AG04449 (cell line): ENCODE results near the gene CACNB4.

Experiments
- CTCF ChIA-PET: fragments of 350-600 bp; formaldehyde crosslinking; extraction: SDS; loops from one replicate; lab custom pipeline; 2021; ENCODE audit warnings: antibody characterized with exemption; lab: Yijun Ruan, JAX
- POLR2A ChIA-PET: fragments of 400-600, 350-600 bp; formaldehyde crosslinking; extraction: SDS; loops from one replicate; lab custom pipeline; 2020; ENCODE audit warnings: antibody characterized with exemption, inconsistent platforms; lab: Yijun Ruan, JAX
- DNase-seq: peaks from one replicate; pipeline ENCODE4 v3.0.0-alpha.2; 2010; ENCODE audit warnings: low read depth, low spot score
- H3K4me3 ChIP-seq: 2 replicates; pipeline ENCODE4 v1.5.1; 2011; ENCODE audit warnings: low read depth, mild to moderate bottlenecking, control low read depth, low read length
- TF ChIP-seq, protein P1 (sequence below): IDR thresholded peaks from one replicate; pipeline ENCODE4 v1.5.1; 2011; ENCODE audit warnings: mild to moderate bottlenecking, moderate library complexity, low read length, control low read depth, inconsistent platforms; ENCODE audit not compliant: insufficient read depth; ENCODE audit errors: missing control alignments

Gene CACNB4

DNA sequence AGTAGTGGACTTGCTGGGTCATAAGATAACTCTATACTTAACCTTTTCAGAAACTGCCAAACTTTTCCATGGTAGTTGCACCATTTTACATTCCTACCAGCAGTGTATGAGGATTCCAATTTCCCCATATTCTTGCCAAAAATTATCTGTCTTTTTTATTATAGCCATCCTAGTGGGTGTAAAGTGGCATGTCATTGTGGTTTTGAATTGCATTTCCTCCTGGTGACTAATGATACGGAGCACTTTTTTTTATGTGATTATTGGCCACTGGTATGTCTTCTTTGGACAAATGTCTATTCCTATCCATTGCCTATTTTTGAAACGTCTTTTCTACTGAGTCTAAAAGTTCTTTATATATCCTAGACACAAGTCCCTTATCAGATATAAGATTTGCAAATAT is 44.3 kb downstream of the CACNB4 start:
- no peak overlapping the region for H3K4me3 ChIP-seq
- TF ChIP-seq, protein P1, sequence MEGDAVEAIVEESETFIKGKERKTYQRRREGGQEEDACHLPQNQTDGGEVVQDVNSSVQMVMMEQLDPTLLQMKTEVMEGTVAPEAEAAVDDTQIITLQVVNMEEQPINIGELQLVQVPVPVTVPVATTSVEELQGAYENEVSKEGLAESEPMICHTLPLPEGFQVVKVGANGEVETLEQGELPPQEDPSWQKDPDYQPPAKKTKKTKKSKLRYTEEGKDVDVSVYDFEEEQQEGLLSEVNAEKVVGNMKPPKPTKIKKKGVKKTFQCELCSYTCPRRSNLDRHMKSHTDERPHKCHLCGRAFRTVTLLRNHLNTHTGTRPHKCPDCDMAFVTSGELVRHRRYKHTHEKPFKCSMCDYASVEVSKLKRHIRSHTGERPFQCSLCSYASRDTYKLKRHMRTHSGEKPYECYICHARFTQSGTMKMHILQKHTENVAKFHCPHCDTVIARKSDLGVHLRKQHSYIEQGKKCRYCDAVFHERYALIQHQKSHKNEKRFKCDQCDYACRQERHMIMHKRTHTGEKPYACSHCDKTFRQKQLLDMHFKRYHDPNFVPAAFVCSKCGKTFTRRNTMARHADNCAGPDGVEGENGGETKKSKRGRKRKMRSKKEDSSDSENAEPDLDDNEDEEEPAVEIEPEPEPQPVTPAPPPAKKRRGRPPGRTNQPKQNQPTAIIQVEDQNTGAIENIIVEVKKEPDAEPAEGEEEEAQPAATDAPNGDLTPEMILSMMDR, result no peak
- peak; percentile 74 for DNase-seq
- CTCF ChIA-PET, result interaction anchor here (5.1 kb wide), 1 partner anchor 29 kb away, joined by 25 read pairs; no protein-coding TSS in a partner anchor
- POLR2A ChIA-PET, result no interaction called here

DNA sequence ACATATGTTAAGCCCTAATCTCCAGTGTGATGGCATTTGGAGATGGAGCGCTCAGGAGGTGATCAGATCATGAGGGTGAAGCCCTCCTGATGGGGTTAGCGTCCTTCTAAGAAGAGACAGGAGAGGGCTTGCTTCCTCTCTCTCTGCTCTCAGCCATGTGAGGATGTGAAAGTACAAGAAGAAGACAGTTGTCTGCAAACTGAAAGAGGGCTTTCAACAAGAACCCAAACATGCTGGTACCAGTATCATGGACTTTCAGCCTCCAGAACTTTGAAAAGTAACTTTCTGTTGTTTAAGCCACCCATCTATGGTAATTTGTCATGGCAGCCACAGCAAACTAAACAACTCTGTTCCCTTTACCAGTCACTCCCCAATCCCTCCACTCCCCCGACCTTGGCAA is 47.4 kb downstream of the CACNB4 start:
- DNase-seq, result no peak
- no peak overlapping the region for H3K4me3 ChIP-seq
- TF ChIP-seq, protein P1, result no peak
- CTCF ChIA-PET, result interaction anchor here (5.4 kb wide), 1 partner anchor 15 kb away, joined by 18 read pairs; no protein-coding TSS in a partner anchor
- POLR2A ChIA-PET, result no interaction called here

DNA sequence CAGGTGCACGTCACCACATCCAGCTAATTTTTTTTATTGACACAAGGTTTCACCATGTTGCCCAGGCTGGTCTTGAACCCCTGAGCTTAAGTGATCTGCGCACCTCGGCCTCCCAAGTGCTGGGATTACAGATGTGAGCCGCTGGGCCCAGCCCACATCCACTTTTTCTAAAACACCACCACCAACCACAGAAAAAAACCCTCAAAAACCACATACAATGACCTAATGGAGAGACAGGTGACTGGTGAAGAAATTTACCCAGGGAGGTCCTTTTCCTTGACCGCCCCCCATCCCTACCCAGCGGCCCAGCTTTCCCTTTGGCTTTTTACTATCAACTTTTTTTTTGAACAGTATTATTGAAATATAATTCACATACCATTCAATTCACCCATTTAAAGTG is 47.9 kb downstream of the CACNB4 start:
- ChIA-PET POLR2A (no interaction called here), CTCF (interaction anchor here (0.7 to 5.4 kb wide), 2 partner anchors 14 to 49 kb away, joined by 3 to 18 read pairs; no protein-coding TSS in a partner anchor)
- H3K4me3 ChIP-seq, result no peak overlapping the region
- TF ChIP-seq, protein P1, result no peak
- DNase-seq, result no peak

DNA sequence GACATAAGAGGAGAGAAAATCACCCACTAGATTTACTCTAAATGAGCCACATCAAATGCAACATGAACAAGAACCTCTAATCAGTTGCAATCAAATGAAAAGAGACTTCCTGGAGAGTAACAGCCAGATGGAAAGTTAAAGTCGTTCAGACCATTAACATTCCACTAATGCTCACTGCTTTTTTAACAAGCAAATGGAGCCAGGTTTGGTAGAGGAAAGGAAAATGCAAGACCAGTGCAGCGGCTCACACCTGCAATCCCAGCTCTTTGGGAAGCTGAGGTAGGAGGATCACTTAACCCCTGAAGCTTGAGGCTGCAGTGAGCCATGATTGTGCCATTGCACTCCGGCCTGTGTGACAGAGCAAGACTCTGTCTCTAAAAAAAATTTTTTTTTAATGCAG is 48.5 kb downstream of the CACNB4 start:
- TF ChIP-seq, protein P1, result no peak
- CTCF ChIA-PET, result interaction anchor here (0.7 to 5.4 kb wide), 4 partner anchors 13 to 586 kb away, joined by 3 to 18 read pairs (median 8); no protein-coding TSS in a partner anchor
- POLR2A ChIA-PET, result no interaction called here

DNA sequence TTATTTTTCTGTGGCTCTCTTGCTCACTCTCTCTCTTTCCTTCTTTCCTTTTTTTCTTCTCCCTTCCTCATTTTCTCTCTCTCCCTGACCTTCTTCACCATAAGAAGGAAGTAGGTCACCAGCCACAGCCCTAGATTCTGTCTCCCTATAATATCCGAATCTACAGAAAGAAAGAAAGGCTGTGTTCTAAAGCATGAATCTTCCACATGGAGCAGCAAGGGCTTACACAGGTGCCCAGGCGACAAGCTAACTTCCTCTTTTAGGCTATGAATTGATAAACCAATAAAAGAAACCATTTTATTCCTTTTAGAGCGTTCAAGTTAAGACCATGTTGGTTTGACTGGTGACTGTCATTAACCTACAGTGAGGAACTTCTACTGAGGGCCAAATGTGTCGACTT is 49.3 kb downstream of the CACNB4 start:
- CTCF ChIA-PET, result interaction anchor here (0.9 to 5.4 kb wide), 4 partner anchors 11 to 586 kb away, joined by 4 to 18 read pairs (median 8); no protein-coding TSS in a partner anchor
- TF ChIP-seq, protein P1, result no peak
- POLR2A ChIA-PET, result no interaction called here
- no peak overlapping the region for H3K4me3 ChIP-seq
- DNase-seq, result no peak

More for the DNA sequence above, 48.5 kb downstream of the CACNB4 start:
- no peak overlapping the region for H3K4me3 ChIP-seq
- no peak for DNase-seq

DNA sequence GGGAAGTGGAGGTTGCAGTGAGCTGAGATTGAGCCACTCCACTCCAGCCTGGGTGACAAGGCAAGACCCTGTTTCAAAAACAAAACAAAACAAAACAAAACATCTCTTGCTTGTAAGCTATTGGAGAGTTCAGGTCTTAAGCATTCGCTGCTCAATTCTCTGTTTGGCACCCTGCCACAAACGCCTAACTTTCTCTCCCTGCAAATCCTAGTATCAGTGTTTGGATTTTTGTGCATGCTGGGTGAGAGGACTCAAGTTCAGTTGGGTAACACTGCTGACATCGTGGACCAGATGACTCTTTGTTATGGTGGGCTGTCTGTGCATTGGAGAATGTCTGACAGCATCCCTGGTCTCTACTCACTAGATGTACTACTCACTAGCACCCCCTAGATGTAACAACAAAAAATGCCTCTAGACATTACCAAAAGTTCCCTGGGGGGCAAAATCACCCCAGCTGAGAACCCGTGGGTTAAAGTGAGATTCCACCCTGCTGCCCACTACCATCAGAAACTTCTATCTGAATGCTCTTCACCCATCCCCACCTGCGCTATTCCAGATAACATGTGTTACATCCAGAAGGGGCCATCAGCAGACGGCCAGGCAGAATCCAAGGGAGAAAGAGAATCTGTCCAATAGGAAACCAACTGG is 50.9 kb downstream of the CACNB4 start:
- TF ChIP-seq, protein P1, result no peak
- POLR2A ChIA-PET, result no interaction called here
- CTCF ChIA-PET, result interaction anchor here (1.2 to 5.4 kb wide), 2 partner anchors 11 to 15 kb away, joined by 3 to 18 read pairs; no protein-coding TSS in a partner anchor
- no peak overlapping the region for H3K4me3 ChIP-seq
- DNase-seq, result no peak
